GM04504 (cell line): ENCODE measurements around the gene ADGRD1.
"Not testable (repeated sequence)": the region's sequence is repeated elsewhere in the genome, so short reads cannot be mapped to it uniquely, and the experiment has no call there.

ENCODE experiments used
- DNase-seq: peaks from one replicate; pipeline ENCODE4 v3.0.0-alpha.2; 2012; ENCODE audit warnings: low read depth

ADGRD1 gene

GRCh38 chr12:130937546-130937945 is 16.2 kb upstream of the ADGRD1 start:
- DNase-seq = not testable (repeated sequence)

GRCh38 chr12:130938186-130938585 is 15.5 kb upstream of the ADGRD1 start:
- no peak for DNase-seq

GRCh38 chr12:130944878-130945277 is 8.8 kb upstream of the ADGRD1 start:
- no peak for DNase-seq

- DNase-seq = no peak
These were observed 7.8 kb upstream of the ADGRD1 start for GRCh38 chr12:130945786-130946492.

GRCh38 chr12:130947028-130947613 is 6.6 kb upstream of the ADGRD1 start:
- DNase-seq = no peak

- no peak for DNase-seq
These were observed 5.6 kb upstream of the ADGRD1 start for GRCh38 chr12:130948136-130948535.

GRCh38 chr12:130948751-130949150 is 5.0 kb upstream of the ADGRD1 start:
- DNase-seq = no peak

- DNase-seq = no peak
These were observed 3.9 kb upstream of the ADGRD1 start for GRCh38 chr12:130949806-130950205.

- DNase-seq = no peak
These were observed 2.1 kb upstream of the ADGRD1 start for GRCh38 chr12:130951636-130952035.

- no peak for DNase-seq
These were observed 1.3 kb upstream of the ADGRD1 start for GRCh38 chr12:130952171-130952954.

- no peak for DNase-seq
These were observed 781 bp downstream of the ADGRD1 start for GRCh38 chr12:130954544-130954831.

- no peak for DNase-seq
These were observed 1.6 kb downstream of the ADGRD1 start for GRCh38 chr12:130955238-130955816.

GRCh38 chr12:130956009-130956408 is 2.3 kb downstream of the ADGRD1 start:
- no peak for DNase-seq

GRCh38 chr12:130956456-130957303 is 3.0 kb downstream of the ADGRD1 start:
- no peak for DNase-seq

- DNase-seq = no peak
These were observed 3.6 kb downstream of the ADGRD1 start for GRCh38 chr12:130957304-130957621.

GRCh38 chr12:130958557-130959140 is 4.9 kb downstream of the ADGRD1 start:
- DNase-seq = no peak

GRCh38 chr12:130959632-130960031 is 5.9 kb downstream of the ADGRD1 start:
- no peak for DNase-seq

- no peak for DNase-seq
These were observed 6.4 kb downstream of the ADGRD1 start for GRCh38 chr12:130960058-130960457.

GRCh38 chr12:130960787-130961186 is 7.1 kb downstream of the ADGRD1 start:
- no peak for DNase-seq

GRCh38 chr12:130961921-130962451 is 8.3 kb downstream of the ADGRD1 start:
- DNase-seq = no peak

GRCh38 chr12:130965214-130965613 is 11.5 kb downstream of the ADGRD1 start:
- no peak for DNase-seq

- DNase-seq = no peak
These were observed 12.0 kb downstream of the ADGRD1 start for GRCh38 chr12:130965668-130966067.
